Ishikawa (cell line): ENCODE measurements around the gene CCDC154.

ENCODE experiments used
- CREB1 ChIP-seq: IDR thresholded peaks from 2 replicates; pipeline ENCODE4 v1.6.1; 2012; ENCODE audit warnings: low read depth
- EGR1 ChIP-seq: IDR thresholded peaks from 2 replicates; pipeline ENCODE4 v1.6.1; 2012
- EP300 ChIP-seq: IDR thresholded peaks from 2 replicates; pipeline ENCODE4 v1.6.1; 2012; ENCODE audit warnings: borderline replicate concordance
- MAX ChIP-seq: IDR thresholded peaks from 2 replicates; pipeline ENCODE4 v1.6.1; 2012
- REST ChIP-seq: IDR thresholded peaks from 2 replicates; pipeline ENCODE4 v1.6.1; 2012; ENCODE audit warnings: low read depth, mild to moderate bottlenecking
- TAF1 ChIP-seq: IDR thresholded peaks from 2 replicates; pipeline ENCODE4 v1.6.1; 2012; ENCODE audit warnings: low read depth, mild to moderate bottlenecking
- TCF12 ChIP-seq: IDR thresholded peaks from 2 replicates; pipeline ENCODE4 v1.6.1; 2012; ENCODE audit warnings: low read depth
- TEAD4 ChIP-seq: IDR thresholded peaks from 2 replicates; pipeline ENCODE4 v1.6.1; 2012
- USF1 ChIP-seq: IDR thresholded peaks from 2 replicates; pipeline ENCODE4 v1.6.1; 2012

- TF ChIP-seq EGR1 (no peak), TCF12 (no peak), MAX (no peak), TAF1 (no peak), CREB1 (no peak), REST (no peak), EP300 (no peak), USF1 (no peak), TEAD4 (no peak)
Measured at GRCh38 chr16:1401061-1401757, 43.1 kb downstream of the CCDC154 start.
